Inflammatory macrophage treated with lipopolysaccharide for 1 hour (primary cell): ENCODE results near the gene C2orf92.

Experiments
- DNase-seq, 2 donors: peaks; one replicate each; pipeline ENCODE4 v3.0.0-alpha.2; 2020 to 2022

C2orf92 gene

DNA sequence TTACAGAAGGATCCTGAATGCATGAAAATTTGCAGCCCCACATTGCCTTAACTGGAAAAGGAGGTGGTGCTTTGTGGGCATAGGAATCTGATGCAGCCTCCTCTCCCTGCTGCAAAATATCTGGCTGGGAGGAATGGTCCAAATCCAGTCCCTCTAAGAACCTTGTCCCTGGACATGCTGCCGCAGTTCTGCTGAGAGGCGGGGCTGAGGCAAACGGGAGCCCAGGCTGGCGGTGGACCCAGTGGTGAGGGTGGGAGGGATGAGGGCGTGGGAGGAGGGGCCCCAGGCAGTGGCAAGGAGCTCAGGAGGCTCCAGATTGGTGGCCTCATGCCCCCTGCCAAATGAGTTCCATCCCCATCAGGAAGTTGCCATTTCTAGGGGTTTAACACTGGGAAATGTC, 80.1 kb downstream of the C2orf92 start:
- no peak for DNase-seq

DNA sequence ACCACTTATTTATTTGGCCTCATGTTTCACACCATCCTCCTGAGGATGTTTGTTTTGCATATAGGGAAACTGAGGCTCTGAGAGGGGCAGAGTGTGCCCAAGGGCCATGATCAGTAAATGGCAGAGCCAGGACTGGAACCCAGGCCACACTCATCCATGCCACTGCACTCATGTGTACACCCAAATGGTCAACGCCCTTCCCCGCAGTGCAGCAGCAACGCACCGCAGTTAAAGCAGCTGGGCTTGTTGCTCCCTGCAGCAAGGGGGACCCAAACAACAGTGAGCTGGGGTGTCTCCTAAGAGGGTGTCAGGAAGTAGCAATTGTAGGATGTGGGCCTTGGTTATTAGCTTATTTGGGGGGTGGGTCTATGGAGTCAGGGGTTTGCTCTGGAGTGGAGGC, 80.5 kb downstream of the C2orf92 start:
- DNase-seq: no peak

DNA sequence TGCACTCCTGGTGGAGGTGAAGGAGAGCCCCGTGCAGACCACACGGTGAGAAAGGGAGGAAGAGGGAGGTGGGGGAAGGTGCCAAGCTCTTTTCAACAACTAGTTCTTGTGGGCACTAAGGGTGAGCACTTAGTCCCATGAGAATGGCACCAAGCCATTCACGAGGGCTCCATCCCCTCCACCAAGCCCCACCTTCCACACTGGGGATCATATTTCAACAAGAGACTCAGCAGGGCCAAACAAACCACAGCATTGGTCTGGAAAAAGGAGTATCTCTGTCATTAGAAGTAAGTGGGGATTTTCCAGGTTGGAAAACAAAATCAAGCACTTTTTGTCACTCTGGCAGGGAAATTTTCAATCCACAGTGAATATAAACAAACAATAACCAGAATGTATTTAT, 82.2 kb downstream of the C2orf92 start:
- no peak for DNase-seq
